ENCODE measurements around the gene SPTA1. TPM values are rescaled to one million over a fixed set of nuclear protein-coding genes. Genes with fewer than 3 reads are reported as not detected.

Gene SPTA1
- total RNA-seq, 1 experiment from 2014 or later: not detected

DNA sequence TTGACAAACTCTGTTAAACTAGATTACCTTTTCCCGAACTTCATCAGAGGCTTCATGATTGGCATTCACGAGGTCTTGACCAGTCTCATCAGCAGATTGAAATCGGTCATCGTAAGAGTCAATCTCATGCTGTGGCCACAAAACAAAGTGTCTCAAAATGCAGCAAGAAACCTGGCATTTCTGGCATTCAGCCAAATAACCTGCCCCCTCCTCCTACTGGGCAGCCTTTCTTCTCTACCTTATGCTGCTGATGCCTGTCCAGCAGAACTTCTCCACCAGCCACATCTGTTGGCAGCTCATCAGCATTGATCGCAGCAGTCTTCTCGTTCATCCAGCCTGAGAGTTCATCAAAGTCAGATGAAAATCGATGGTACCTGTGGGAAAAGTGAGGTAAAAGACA lies 12.2 kb downstream of the SPTA1 start:
- Histone ChIP-seq H3K9me2 (ENCODE audit: insufficient read depth) (no peaks in the 10 kb centered on the region), H3K9me3 (ENCODE audit: control insufficient read depth in 1 of 2, insufficient read depth in 1 of 2, low read depth in 1 of 2, low read length in 2 of 2) (peaks cover 0 to 6% of the 10 kb centered on the region in 2 experiments; a peak in 1 of 4 replicates), H3K4me1 (ENCODE audit: control insufficient read depth in 1 of 2, insufficient read depth in 2 of 2, low read length in 2 of 2) (no peaks in the 10 kb centered on the region), H3K36me3 (ENCODE audit: control insufficient read depth in 1 of 2, insufficient read depth in 2 of 2, low read length in 2 of 2) (no peaks in the 10 kb centered on the region), H2AFZ (ENCODE audit: low read depth, low read length, poor library complexity, severe bottlenecking) (no peak overlapping the region), H3K27me3 (ENCODE audit: insufficient read depth, low read length) (no peaks in the 10 kb centered on the region), H3K4me2 (ENCODE audit: low read length) (no peak overlapping the region), H3K79me2 (ENCODE audit: insufficient read depth, low read length) (no peaks in the 10 kb centered on the region), H3K4me3 (replicated peaks in 1 of 2; ENCODE audit: low read depth in 1 of 2, low read length in 2 of 2) (no peak overlapping the region), H3K9ac (ENCODE audit: low read length) (no peak overlapping the region), H3K27ac (ENCODE audit: low read depth, low read length) (no peak overlapping the region), H4K20me1 (ENCODE audit: insufficient read depth) (no peaks in the 10 kb centered on the region; the same call in 1 of the 2 replicates)
- TF ChIP-seq RAD21 (IDR thresholded peaks at IDR 0.05; ENCODE audit: low read depth): no peak
- no peak for TF ChIP-seq SIN3A (IDR thresholded peaks at IDR 0.05; ENCODE audit: low read depth)
- TF ChIP-seq, protein P1, sequence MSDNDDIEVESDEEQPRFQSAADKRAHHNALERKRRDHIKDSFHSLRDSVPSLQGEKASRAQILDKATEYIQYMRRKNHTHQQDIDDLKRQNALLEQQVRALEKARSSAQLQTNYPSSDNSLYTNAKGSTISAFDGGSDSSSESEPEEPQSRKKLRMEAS (IDR thresholded peaks at IDR 0.05): no peak
- no peak for TF ChIP-seq EGR1 (IDR thresholded peaks at IDR 0.05; ENCODE audit: low read depth)
- TF ChIP-seq, protein P2, sequence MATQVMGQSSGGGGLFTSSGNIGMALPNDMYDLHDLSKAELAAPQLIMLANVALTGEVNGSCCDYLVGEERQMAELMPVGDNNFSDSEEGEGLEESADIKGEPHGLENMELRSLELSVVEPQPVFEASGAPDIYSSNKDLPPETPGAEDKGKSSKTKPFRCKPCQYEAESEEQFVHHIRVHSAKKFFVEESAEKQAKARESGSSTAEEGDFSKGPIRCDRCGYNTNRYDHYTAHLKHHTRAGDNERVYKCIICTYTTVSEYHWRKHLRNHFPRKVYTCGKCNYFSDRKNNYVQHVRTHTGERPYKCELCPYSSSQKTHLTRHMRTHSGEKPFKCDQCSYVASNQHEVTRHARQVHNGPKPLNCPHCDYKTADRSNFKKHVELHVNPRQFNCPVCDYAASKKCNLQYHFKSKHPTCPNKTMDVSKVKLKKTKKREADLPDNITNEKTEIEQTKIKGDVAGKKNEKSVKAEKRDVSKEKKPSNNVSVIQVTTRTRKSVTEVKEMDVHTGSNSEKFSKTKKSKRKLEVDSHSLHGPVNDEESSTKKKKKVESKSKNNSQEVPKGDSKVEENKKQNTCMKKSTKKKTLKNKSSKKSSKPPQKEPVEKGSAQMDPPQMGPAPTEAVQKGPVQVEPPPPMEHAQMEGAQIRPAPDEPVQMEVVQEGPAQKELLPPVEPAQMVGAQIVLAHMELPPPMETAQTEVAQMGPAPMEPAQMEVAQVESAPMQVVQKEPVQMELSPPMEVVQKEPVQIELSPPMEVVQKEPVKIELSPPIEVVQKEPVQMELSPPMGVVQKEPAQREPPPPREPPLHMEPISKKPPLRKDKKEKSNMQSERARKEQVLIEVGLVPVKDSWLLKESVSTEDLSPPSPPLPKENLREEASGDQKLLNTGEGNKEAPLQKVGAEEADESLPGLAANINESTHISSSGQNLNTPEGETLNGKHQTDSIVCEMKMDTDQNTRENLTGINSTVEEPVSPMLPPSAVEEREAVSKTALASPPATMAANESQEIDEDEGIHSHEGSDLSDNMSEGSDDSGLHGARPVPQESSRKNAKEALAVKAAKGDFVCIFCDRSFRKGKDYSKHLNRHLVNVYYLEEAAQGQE (IDR thresholded peaks at IDR 0.05; ENCODE audit: low read depth): no peak
- no peak for TF ChIP-seq JUND (IDR thresholded peaks at IDR 0.05)
- TF ChIP-seq CBX3 (IDR thresholded peaks at IDR 0.05; ENCODE audit: low read depth): no peak
- TF ChIP-seq SP1 (IDR thresholded peaks at IDR 0.05; ENCODE audit: low read depth): no peak
- no peak for TF ChIP-seq TCF7L2 (IDR thresholded peaks at IDR 0.05; ENCODE audit: borderline replicate concordance, extremely low read depth, insufficient read depth, insufficient read length)
- TF ChIP-seq ZNF274 (IDR thresholded peaks at IDR 0.05; ENCODE audit: low read depth, low read length): no peak
- no peak for TF ChIP-seq ZFX (IDR thresholded peaks at IDR 0.05)
- no peak for TF ChIP-seq CEBPB (IDR thresholded peaks at IDR 0.05; ENCODE audit: low read depth)
- TF ChIP-seq EZH2 (IDR thresholded peaks at IDR 0.05): no peak
- TF ChIP-seq, protein P3, sequence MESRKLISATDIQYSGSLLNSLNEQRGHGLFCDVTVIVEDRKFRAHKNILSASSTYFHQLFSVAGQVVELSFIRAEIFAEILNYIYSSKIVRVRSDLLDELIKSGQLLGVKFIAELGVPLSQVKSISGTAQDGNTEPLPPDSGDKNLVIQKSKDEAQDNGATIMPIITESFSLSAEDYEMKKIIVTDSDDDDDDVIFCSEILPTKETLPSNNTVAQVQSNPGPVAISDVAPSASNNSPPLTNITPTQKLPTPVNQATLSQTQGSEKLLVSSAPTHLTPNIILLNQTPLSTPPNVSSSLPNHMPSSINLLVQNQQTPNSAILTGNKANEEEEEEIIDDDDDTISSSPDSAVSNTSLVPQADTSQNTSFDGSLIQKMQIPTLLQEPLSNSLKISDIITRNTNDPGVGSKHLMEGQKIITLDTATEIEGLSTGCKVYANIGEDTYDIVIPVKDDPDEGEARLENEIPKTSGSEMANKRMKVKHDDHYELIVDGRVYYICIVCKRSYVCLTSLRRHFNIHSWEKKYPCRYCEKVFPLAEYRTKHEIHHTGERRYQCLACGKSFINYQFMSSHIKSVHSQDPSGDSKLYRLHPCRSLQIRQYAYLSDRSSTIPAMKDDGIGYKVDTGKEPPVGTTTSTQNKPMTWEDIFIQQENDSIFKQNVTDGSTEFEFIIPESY (IDR thresholded peaks at IDR 0.05; ENCODE audit: extremely low read depth, insufficient replicate concordance, low read length): no peak
- TF ChIP-seq YY1 (IDR thresholded peaks at IDR 0.05; ENCODE audit: extremely low read depth, insufficient replicate concordance, low read depth, low read length): no peak
- no peak for TF ChIP-seq SRF (IDR thresholded peaks at IDR 0.05; ENCODE audit: low read depth)
- no peak for TF ChIP-seq POLR2AphosphoS5 (IDR thresholded peaks at IDR 0.05; ENCODE audit: low read depth, low read length)
- no peak for TF ChIP-seq ELF1 (IDR thresholded peaks at IDR 0.05; ENCODE audit: borderline replicate concordance, low read depth)
- intact Hi-C loops (cut with micrococcal nuclease): no loop called here
- ATAC-seq (no peak), DNase-seq (ENCODE audit: low read depth, low spot score) (no peak)
- ChIA-PET POLR2A (no interaction called here), CTCF (no interaction called here), RAD21 (ENCODE audit: low non-redundant PET in 1 of 2, low total read pairs in 2 of 2, uncharacterized antibody in 2 of 2, unreplicated experiment in 2 of 2) (no interaction called here)
- no TSS peak for BruUV-seq (replicated peaks)
